Calu3 (cell line): Measurements from ENCODE around the gene ETS1. TPM values are rescaled to one million over a fixed set of nuclear protein-coding genes. Genes with fewer than 3 reads are reported as not detected.

Experiments used
- BruUV-seq: library from RNA; stranded (reverse); fragments of 400-500 nt; replicated peaks from 2 replicates; lab custom pipeline; 2021; lab: Mats Ljungman, UMichigan
- CTCF ChIA-PET: fragments of 300-600 bp; sonication (Branson Sonifier 250); formaldehyde crosslinking; loops from one replicate; lab custom pipeline; 2022; ENCODE audit warnings: antibody characterized with exemption; lab: Charles Lee
- DNase-seq: peaks from one replicate; pipeline ENCODE4 v3.0.0; 2022
- H3K27ac Mint-ChIP-seq: one replicate; pipeline ENCODE4 v1.8.0; 2022; ENCODE audit warnings: mixed read lengths; ENCODE audit not compliant: unreplicated experiment
- H3K27me3 Mint-ChIP-seq: one replicate; pipeline ENCODE4 v1.8.0; 2022; ENCODE audit warnings: mixed read lengths; ENCODE audit not compliant: unreplicated experiment
- H3K36me3 Mint-ChIP-seq: one replicate; pipeline ENCODE4 v1.8.0; 2022; ENCODE audit warnings: mild to moderate bottlenecking, moderate library complexity, mixed read lengths; ENCODE audit not compliant: insufficient read depth, unreplicated experiment
- H3K4me1 Mint-ChIP-seq: one replicate; pipeline ENCODE4 v1.8.0; 2022; ENCODE audit warnings: mild to moderate bottlenecking, low read depth, mixed read lengths; ENCODE audit not compliant: unreplicated experiment
- H3K4me3 Mint-ChIP-seq: one replicate; pipeline ENCODE4 v1.8.0; 2022; ENCODE audit warnings: mild to moderate bottlenecking, low read depth, moderate library complexity, mixed read lengths; ENCODE audit not compliant: unreplicated experiment
- H3K9me3 Mint-ChIP-seq: one replicate; pipeline ENCODE4 v1.8.0; 2022; ENCODE audit warnings: low read depth, mixed read lengths; ENCODE audit not compliant: unreplicated experiment
- intact Hi-C: fragments of 100-400 bp; cut with micrococcal nuclease; formaldehyde crosslinking; loops from one replicate; pipeline ENCODE4 v1.10.0; 2022; ENCODE audit not compliant: unreplicated experiment
- total RNA-seq: library from RNA; stranded (reverse); gene quantifications from 2 replicates; pipeline ENCODE4 v1.2.3, GENCODE V29; 2022
- TF ChIP-seq, protein P1 (sequence below): fragments of 200-600 bp; IDR thresholded peaks from one replicate; pipeline ENCODE4 v1.8.0; 2022; ENCODE audit warnings: antibody characterized with exemption; ENCODE audit not compliant: unreplicated experiment

Gene ETS1
- total RNA-seq, 1 experiment from 2014 or later, result 38.4 TPM

DNA sequence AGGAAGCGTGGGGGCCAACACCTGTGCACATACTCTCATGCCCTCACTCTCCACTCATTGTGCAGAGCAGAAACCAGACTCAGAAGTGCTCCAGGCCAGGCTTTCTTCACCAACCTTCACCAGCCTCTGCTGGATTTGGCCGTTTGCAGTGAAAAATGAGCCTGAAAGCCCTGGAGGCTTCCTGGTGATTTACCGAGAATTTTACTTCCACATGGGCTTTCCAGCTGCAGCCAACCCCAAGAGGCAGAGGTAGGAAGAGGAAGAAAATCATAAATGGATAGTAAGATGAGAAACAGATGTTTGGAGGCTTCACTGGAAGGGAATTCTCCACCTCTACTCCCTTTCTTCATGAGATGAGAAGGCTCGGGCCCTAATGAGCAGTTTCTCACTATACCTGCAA is 155.4 kb downstream of the ETS1 start:
- Mint-ChIP-seq H3K27ac (no peak overlapping the region), H3K4me1 (no peaks in the 10 kb centered on the region), H3K36me3 (no peaks in the 10 kb centered on the region), H3K4me3 (no peak overlapping the region), H3K9me3 (no peaks in the 10 kb centered on the region), H3K27me3 (no peaks in the 10 kb centered on the region)
- no peak for DNase-seq
- TF ChIP-seq, protein P1, sequence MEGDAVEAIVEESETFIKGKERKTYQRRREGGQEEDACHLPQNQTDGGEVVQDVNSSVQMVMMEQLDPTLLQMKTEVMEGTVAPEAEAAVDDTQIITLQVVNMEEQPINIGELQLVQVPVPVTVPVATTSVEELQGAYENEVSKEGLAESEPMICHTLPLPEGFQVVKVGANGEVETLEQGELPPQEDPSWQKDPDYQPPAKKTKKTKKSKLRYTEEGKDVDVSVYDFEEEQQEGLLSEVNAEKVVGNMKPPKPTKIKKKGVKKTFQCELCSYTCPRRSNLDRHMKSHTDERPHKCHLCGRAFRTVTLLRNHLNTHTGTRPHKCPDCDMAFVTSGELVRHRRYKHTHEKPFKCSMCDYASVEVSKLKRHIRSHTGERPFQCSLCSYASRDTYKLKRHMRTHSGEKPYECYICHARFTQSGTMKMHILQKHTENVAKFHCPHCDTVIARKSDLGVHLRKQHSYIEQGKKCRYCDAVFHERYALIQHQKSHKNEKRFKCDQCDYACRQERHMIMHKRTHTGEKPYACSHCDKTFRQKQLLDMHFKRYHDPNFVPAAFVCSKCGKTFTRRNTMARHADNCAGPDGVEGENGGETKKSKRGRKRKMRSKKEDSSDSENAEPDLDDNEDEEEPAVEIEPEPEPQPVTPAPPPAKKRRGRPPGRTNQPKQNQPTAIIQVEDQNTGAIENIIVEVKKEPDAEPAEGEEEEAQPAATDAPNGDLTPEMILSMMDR, result no peak
- intact Hi-C loops, result no loop called here
- no TSS peak for BruUV-seq
- CTCF ChIA-PET, result no interaction called here

- BruUV-seq, result no TSS peak
- no peak for DNase-seq
- intact Hi-C loops, result no loop called here
- H3K27me3 Mint-ChIP-seq, result no peaks in the 10 kb centered on the region
- H3K4me1 Mint-ChIP-seq, result no peaks in the 10 kb centered on the region
- CTCF ChIA-PET, result no interaction called here
- TF ChIP-seq, protein P1, result no peak
- no peaks in the 10 kb centered on the region for H3K36me3 Mint-ChIP-seq
- H3K4me3 Mint-ChIP-seq, result no peak overlapping the region
- H3K27ac Mint-ChIP-seq, result no peak overlapping the region
- no peaks in the 10 kb centered on the region for H3K9me3 Mint-ChIP-seq
These were observed 158.4 kb downstream of the ETS1 start for GRCh38 chr11:128428935-128429334.

GRCh38 chr11:128424851-128425285 is 162.5 kb downstream of the ETS1 start:
- Mint-ChIP-seq H3K9me3 (no peaks in the 10 kb centered on the region), H3K4me1 (peaks cover 9% of the 10 kb centered on the region), H3K36me3 (no peaks in the 10 kb centered on the region), H3K27me3 (no peaks in the 10 kb centered on the region), H3K4me3 (no peak overlapping the region), H3K27ac (no peak overlapping the region)
- TF ChIP-seq, protein P1, result no peak
- intact Hi-C loops, result no loop called here
- BruUV-seq, result no TSS peak
- no peak for DNase-seq
- CTCF ChIA-PET, result no interaction called here

GRCh38 chr11:128424271-128424711 is 163.1 kb downstream of the ETS1 start:
- TF ChIP-seq, protein P1, result no peak
- no peaks in the 10 kb centered on the region for H3K9me3 Mint-ChIP-seq
- no peak overlapping the region for H3K4me3 Mint-ChIP-seq
- no peak overlapping the region for H3K27ac Mint-ChIP-seq
- no peaks in the 10 kb centered on the region for H3K36me3 Mint-ChIP-seq
- peaks cover 9% of the 10 kb centered on the region for H3K4me1 Mint-ChIP-seq
- H3K27me3 Mint-ChIP-seq, result no peaks in the 10 kb centered on the region
- BruUV-seq, result no TSS peak
- intact Hi-C loops, result no loop called here
- no peak for DNase-seq
- CTCF ChIA-PET, result no interaction called here
